Jurkat, Clone E6-1 (cell line): Measurements from ENCODE around the gene GPR183.

Experiments used
- DNase-seq: peaks from one replicate; pipeline ENCODE4 v3.0.0-alpha.2; 2011; ENCODE audit warnings: low read depth, low spot score
- H3K4me3 ChIP-seq: 2 replicates; pipeline ENCODE4 v1.5.1; 2011; ENCODE audit warnings: mild to moderate bottlenecking, low read length, control low read depth, moderate library complexity

GPR183 gene

DNA sequence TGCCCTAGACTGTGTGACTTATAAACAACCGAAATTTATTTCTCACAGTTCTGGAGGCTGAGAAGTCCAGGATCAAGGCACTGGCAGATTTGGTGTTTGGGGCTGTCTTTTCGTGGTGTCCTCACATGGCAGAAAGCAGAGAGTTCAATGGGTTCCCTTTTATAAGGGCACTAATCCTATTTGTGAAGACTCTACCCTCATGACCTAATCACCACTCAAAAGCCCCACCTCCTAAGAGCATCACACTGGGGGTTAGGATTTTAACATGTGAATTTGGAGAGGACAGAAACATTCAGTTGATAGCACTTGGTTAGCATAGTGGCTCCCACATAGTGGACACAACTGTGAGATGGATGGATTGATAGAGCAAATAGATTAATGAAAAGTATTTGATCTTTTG is 27.6 kb downstream of the GPR183 start:
- H3K4me3 ChIP-seq = no peak overlapping the region
- DNase-seq = no peak

- DNase-seq = no peak
- H3K4me3 ChIP-seq = no peak overlapping the region
These were observed 28.4 kb downstream of the GPR183 start for GRCh38 chr13:99278843-99279242.

- DNase-seq = no peak
- H3K4me3 ChIP-seq = no peak overlapping the region
These were observed 29.0 kb downstream of the GPR183 start for GRCh38 chr13:99278200-99278599.

DNA sequence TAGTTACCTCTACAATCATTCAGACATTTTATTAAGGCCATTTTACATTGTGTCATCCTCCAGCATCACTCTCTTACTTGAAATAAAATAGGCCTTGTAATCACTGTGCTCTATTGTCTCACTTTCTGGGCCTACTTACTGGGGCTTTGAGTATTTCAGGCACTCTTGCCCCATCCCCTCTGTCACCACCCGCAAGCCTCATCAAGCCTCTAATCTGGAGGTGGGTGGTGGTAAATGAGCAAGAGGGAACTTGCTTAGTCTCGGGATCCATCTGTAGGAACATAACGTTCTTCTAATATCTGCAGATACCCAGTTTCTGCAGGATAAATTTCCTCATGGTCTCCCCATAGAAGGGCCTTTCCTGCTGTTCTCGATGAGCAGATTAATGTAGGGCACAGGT is 29.6 kb downstream of the GPR183 start:
- DNase-seq = no peak
- H3K4me3 ChIP-seq = no peak overlapping the region

- no peak for DNase-seq
- no peak overlapping the region for H3K4me3 ChIP-seq
These were observed 30.5 kb downstream of the GPR183 start for GRCh38 chr13:99276706-99277105.

DNA sequence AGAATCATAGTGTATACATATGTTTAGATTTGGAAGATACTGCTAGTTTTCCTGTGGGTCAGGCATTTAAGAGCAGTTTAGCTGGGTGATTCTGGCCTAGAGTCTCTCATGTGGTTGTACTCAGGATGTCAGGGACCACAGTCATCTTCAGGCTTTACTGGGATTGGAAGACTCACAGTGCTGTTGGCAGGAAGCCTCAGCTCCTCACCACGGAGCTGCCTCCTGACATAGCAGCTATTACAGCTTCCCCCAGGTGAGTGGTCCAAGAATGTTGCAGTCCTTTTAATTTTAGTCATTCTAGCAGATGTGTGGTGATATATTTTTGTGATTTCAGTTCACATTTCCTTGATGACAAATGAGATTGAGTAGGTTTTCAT is 32.1 kb downstream of the GPR183 start:
- DNase-seq = peak; percentile 85
- H3K4me3 ChIP-seq = no peak overlapping the region

GRCh38 chr13:99273128-99273527 is 34.1 kb downstream of the GPR183 start:
- H3K4me3 ChIP-seq = no peak overlapping the region
- DNase-seq = no peak

DNA sequence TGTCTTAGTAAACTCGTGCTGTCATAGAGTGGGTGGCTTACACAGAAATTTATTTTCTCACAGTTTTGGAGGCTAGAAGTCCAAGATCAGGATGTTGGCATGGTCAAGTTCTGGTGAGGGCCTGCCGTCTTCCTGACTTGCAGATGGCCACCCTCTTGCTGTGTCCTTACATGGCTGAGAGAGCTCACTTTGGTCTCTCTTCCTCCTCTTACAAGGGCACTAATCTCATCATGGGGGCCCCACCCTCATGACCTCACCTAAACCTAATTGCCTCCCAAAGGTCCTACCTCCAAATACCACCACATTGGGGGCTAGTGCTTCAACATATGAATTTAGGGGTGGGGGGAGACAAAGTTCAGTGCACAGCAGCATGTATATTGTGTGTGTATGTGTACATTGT is 34.7 kb downstream of the GPR183 start:
- no peak overlapping the region for H3K4me3 ChIP-seq
- no peak for DNase-seq

- no peak overlapping the region for H3K4me3 ChIP-seq
- no peak for DNase-seq
These were observed 36.0 kb downstream of the GPR183 start for GRCh38 chr13:99271249-99271648.

- no peak overlapping the region for H3K4me3 ChIP-seq
These were observed 36.7 kb downstream of the GPR183 start for GRCh38 chr13:99270518-99270917.

GRCh38 chr13:99269627-99270241 is 37.5 kb downstream of the GPR183 start:
- H3K4me3 ChIP-seq = no peak overlapping the region
- peak; percentile 52 for DNase-seq

More at GRCh38 chr13:99270518-99270917, 36.7 kb downstream of the GPR183 start:
- DNase-seq = no peak

- H3K4me3 ChIP-seq = no peak overlapping the region
- DNase-seq = no peak
These were observed 38.4 kb downstream of the GPR183 start for GRCh38 chr13:99268822-99269221.

DNA sequence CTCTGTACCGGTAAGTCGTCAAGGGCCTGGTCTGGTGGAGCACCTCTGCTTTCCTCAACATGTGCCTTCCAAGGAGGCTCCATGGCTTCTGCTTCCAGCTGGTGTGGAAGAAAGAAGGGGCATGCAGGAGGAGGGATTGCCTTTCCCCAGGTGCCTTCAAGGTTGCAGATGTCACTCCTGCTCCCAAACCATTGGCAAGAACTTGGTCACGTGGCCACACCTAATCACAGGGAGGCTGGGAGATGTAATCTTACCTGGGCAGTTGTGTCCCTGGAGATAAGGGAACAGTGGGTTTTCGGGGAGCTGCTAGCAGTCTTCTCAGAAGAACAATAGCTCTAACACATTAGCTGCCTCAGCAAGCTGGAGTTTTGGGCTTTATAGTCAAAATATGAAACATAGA is 39.3 kb downstream of the GPR183 start:
- H3K4me3 ChIP-seq = no peak overlapping the region
- no peak for DNase-seq

- no peak overlapping the region for H3K4me3 ChIP-seq
- no peak for DNase-seq
These were observed 40.4 kb downstream of the GPR183 start for GRCh38 chr13:99266827-99267226.

DNA sequence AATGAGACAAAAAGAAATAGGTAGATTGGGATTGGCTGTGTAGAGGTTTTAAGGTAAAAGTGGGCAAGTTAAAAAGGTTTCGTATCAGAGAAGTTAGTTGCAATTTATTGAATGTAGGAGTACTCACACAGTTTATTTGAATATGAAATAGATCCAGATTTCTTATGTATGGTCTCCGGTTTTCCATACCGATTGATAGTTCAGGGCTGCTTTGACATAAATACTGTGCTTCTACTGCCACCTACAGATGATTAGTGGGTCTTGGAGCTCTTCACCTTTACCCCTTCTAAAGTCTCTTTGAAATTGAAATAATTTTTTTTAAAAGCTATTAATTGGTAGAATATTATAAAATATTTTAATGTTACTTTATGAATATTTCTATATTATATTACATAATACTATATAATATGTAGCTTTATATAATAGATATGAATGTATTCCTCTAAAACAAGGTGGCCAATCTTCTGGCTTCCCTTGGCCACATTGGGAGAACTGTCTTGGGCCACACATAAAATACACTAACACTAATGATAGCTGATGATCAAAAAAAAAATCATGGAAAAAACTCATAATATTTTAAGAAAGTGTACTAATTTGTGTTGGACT is 41.3 kb downstream of the GPR183 start:
- no peak overlapping the region for H3K4me3 ChIP-seq
- peak; percentile 56 for DNase-seq

- H3K4me3 ChIP-seq = no peak overlapping the region
These were observed 41.9 kb downstream of the GPR183 start for GRCh38 chr13:99265162-99265800.

DNA sequence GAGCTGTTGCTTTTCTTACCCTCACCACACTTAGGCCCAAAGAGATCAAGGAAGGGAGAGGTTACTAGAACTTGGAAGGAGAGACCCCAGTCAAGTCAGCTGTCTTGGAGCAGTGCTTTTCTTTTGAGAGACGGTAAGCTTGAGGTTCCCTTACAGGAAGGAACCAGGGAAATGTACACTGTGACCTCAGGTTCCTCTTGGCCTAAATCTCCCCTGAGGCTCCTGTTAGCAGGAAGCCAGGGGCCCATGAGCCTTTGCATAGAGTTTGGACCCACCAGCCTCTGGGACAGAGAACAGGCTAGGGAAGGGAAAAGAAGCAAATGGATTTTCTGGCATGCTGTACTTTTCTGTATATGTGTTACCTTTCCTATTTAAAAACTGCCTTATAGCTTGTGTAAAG is 43.1 kb downstream of the GPR183 start:
- DNase-seq = no peak
- no peak overlapping the region for H3K4me3 ChIP-seq

More at GRCh38 chr13:99265162-99265800, 41.9 kb downstream of the GPR183 start:
- no peak for DNase-seq

- H3K4me3 ChIP-seq = no peak overlapping the region
- no peak for DNase-seq
These were observed 43.9 kb downstream of the GPR183 start for GRCh38 chr13:99263126-99263785.

DNA sequence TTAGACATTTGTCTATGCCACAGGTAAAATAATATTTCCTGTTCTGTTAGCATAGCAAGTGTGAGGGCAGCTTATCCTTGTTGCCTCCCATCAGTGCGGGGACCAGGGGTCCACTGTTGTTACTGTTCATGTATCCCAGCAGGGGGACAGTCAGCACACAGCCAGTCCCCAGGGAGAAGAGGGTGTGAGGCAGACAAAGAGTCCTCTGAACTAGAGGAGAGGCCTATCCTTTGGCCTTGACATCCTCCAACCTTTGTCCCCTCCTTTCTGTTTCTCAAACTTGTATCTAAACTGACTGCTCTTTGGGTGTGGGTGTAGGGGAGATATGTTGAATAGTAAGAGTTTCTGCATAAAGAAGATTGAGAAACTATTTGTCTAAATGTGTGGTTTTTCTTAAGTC is 46.1 kb downstream of the GPR183 start:
- DNase-seq = no peak
- no peak overlapping the region for H3K4me3 ChIP-seq

DNA sequence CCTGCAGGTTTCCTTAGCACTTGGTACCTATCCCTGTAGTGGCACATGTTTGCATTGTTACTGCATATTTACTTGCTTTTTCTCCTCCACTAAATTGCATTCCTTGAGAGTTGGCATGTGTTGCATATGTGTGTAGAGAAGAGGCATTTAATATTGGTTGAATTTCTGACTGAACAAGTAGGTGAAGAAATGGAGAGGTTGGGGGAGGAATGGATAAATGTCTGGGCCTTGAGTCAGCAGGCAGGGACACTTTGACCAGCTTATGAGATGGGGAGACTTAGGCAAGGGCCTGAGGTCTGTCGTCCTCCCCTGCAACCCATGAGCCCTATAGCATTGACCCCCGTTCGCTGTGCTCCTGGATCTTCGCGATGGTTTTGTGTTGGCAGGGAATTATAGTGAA is 47.0 kb downstream of the GPR183 start:
- H3K4me3 ChIP-seq = no peak overlapping the region
- no peak for DNase-seq
